ENCODE results near the gene FNDC1.

Gene FNDC1

GRCh38 chr6:159125014-159125609, 44.1 kb upstream of the FNDC1 start:
- H4K20me1 ChIP-seq (ENCODE audit: insufficient read depth, low read length), result no peaks in the 10 kb centered on the region

GRCh38 chr6:159125951-159126352, 43.2 kb upstream of the FNDC1 start:
- no peak overlapping the region for H2AFZ ChIP-seq (ENCODE audit: low read depth, low read length)
- TF ChIP-seq CTCF (IDR thresholded peaks at IDR 0.05; ENCODE audit: borderline replicate concordance, extremely low read depth, low read length, poor library complexity, severe bottlenecking) (no peak), EZH2 (IDR thresholded peaks at IDR 0.05; ENCODE audit: borderline replicate concordance, low read depth, low read length, severe bottlenecking) (no peak)
- H3K36me3 ChIP-seq (ENCODE audit: insufficient read depth, low read length), result no peaks in the 10 kb centered on the region

More at GRCh38 chr6:159125014-159125609, 44.1 kb upstream of the FNDC1 start:
- no peaks in the 10 kb centered on the region for H3K4me1 ChIP-seq (ENCODE audit: insufficient read depth, low read length)
- H3K9me3 ChIP-seq (ENCODE audit: insufficient read depth, low read length, severe bottlenecking), result no peaks in the 10 kb centered on the region
- H3K27me3 ChIP-seq (ENCODE audit: insufficient read depth, low read length, poor library complexity), result no peaks in the 10 kb centered on the region
- DNase-seq (no peak), ATAC-seq (ENCODE audit: insufficient read depth, low read depth) (peak; percentile 42; the same call in 1 of the 3 replicates)
- no peak overlapping the region for H3K4me2 ChIP-seq (ENCODE audit: insufficient read depth, low read length)
- H2AFZ ChIP-seq (ENCODE audit: low read depth, low read length), result no peak overlapping the region
- no peak overlapping the region for H3K9ac ChIP-seq (ENCODE audit: low read depth, low read length)
- TF ChIP-seq CTCF (IDR thresholded peaks at IDR 0.05; ENCODE audit: borderline replicate concordance, extremely low read depth, low read length, poor library complexity, severe bottlenecking), result peak; percentile 45
- TF ChIP-seq EZH2 (IDR thresholded peaks at IDR 0.05; ENCODE audit: borderline replicate concordance, low read depth, low read length, severe bottlenecking), result no peak
- H3K36me3 ChIP-seq (ENCODE audit: insufficient read depth, low read length), result no peaks in the 10 kb centered on the region
- no peak overlapping the region for H3K4me3 ChIP-seq (ENCODE audit: low read depth in 1 of 2, low read length in 2 of 2)
- no peak overlapping the region for H3K27ac ChIP-seq (ENCODE audit: low read length)
- H3K79me2 ChIP-seq (ENCODE audit: insufficient read depth, low read length), result no peaks in the 10 kb centered on the region

GRCh38 chr6:159126590-159126989, 42.6 kb upstream of the FNDC1 start:
- Histone ChIP-seq H3K9me3 (ENCODE audit: insufficient read depth, low read length, severe bottlenecking) (no peaks in the 10 kb centered on the region), H4K20me1 (ENCODE audit: insufficient read depth, low read length) (no peaks in the 10 kb centered on the region), H3K4me1 (ENCODE audit: insufficient read depth, low read length) (no peaks in the 10 kb centered on the region), H3K27me3 (ENCODE audit: insufficient read depth, low read length, poor library complexity) (no peaks in the 10 kb centered on the region), H2AFZ (ENCODE audit: low read depth, low read length) (no peak overlapping the region), H3K9ac (ENCODE audit: low read depth, low read length) (no peak overlapping the region), H3K4me3 (ENCODE audit: low read depth in 1 of 2, low read length in 2 of 2) (no peak overlapping the region), H3K79me2 (ENCODE audit: insufficient read depth, low read length) (no peaks in the 10 kb centered on the region), H3K4me2 (ENCODE audit: insufficient read depth, low read length) (no peak overlapping the region), H3K36me3 (ENCODE audit: insufficient read depth, low read length) (no peaks in the 10 kb centered on the region), H3K27ac (ENCODE audit: low read length) (no peak overlapping the region)
- no peak for TF ChIP-seq CTCF (IDR thresholded peaks at IDR 0.05; ENCODE audit: borderline replicate concordance, extremely low read depth, low read length, poor library complexity, severe bottlenecking)
- TF ChIP-seq EZH2 (IDR thresholded peaks at IDR 0.05; ENCODE audit: borderline replicate concordance, low read depth, low read length, severe bottlenecking), result no peak
- DNase-seq, result no peak
- ATAC-seq (ENCODE audit: insufficient read depth, low read depth), result no peak

More at GRCh38 chr6:159125951-159126352, 43.2 kb upstream of the FNDC1 start:
- Histone ChIP-seq H3K9ac (ENCODE audit: low read depth, low read length) (no peak overlapping the region), H3K4me1 (ENCODE audit: insufficient read depth, low read length) (no peaks in the 10 kb centered on the region), H3K4me2 (ENCODE audit: insufficient read depth, low read length) (no peak overlapping the region), H4K20me1 (ENCODE audit: insufficient read depth, low read length) (no peaks in the 10 kb centered on the region), H3K27ac (ENCODE audit: low read length) (no peak overlapping the region), H3K4me3 (ENCODE audit: low read depth in 1 of 2, low read length in 2 of 2) (no peak overlapping the region), H3K9me3 (ENCODE audit: insufficient read depth, low read length, severe bottlenecking) (no peaks in the 10 kb centered on the region), H3K79me2 (ENCODE audit: insufficient read depth, low read length) (no peaks in the 10 kb centered on the region), H3K27me3 (ENCODE audit: insufficient read depth, low read length, poor library complexity) (no peaks in the 10 kb centered on the region)
- DNase-seq, result no peak
- ATAC-seq (ENCODE audit: insufficient read depth, low read depth), result no peak

All from DND-41 (cell line).